ENCODE measurements around the gene ADD1.
"Not testable (repeated sequence)": the region's sequence is repeated elsewhere in the genome, so short reads cannot be mapped to it uniquely, and the experiment has no call there.

The ADD1 gene

GRCh38 chr4:2934077-2934812 lies 90.6 kb downstream of the ADD1 start:
- DNase-seq (ENCODE audit: low read depth), result no peak

GRCh38 chr4:2934813-2935761 lies 91.4 kb downstream of the ADD1 start:
- peak; percentile 94 for DNase-seq (ENCODE audit: low read depth)

- DNase-seq (ENCODE audit: low read depth), result no peak
Measured at GRCh38 chr4:2935762-2936743, 92.4 kb downstream of the ADD1 start.

GRCh38 chr4:2936773-2937145 lies 93.1 kb downstream of the ADD1 start:
- DNase-seq (ENCODE audit: low read depth), result no peak

GRCh38 chr4:2937146-2937857 lies 93.7 kb downstream of the ADD1 start:
- no peak for DNase-seq (ENCODE audit: low read depth)

GRCh38 chr4:2937986-2938385 lies 94.3 kb downstream of the ADD1 start:
- DNase-seq (ENCODE audit: low read depth), result no peak

GRCh38 chr4:2938411-2938810 lies 94.8 kb downstream of the ADD1 start:
- not testable (repeated sequence) for DNase-seq (ENCODE audit: low read depth)

- no peak for DNase-seq (ENCODE audit: low read depth)
Measured at GRCh38 chr4:2938906-2939305, 95.3 kb downstream of the ADD1 start.

GRCh38 chr4:2939383-2940243 lies 96.0 kb downstream of the ADD1 start:
- DNase-seq (ENCODE audit: low read depth), result no peak

GRCh38 chr4:2940267-2941137 lies 96.9 kb downstream of the ADD1 start:
- DNase-seq (ENCODE audit: low read depth), result no peak

GRCh38 chr4:2941138-2942036 lies 97.7 kb downstream of the ADD1 start:
- DNase-seq (ENCODE audit: low read depth), result no peak

GRCh38 chr4:2942037-2942531 lies 98.4 kb downstream of the ADD1 start:
- no peak for DNase-seq (ENCODE audit: low read depth)

GRCh38 chr4:2942532-2943363 lies 99.1 kb downstream of the ADD1 start:
- DNase-seq (ENCODE audit: low read depth), result no peak

- DNase-seq (ENCODE audit: low read depth), result no peak
Measured at GRCh38 chr4:2943364-2944090, 99.9 kb downstream of the ADD1 start.

GRCh38 chr4:2944091-2944482 lies 100.4 kb downstream of the ADD1 start:
- DNase-seq (ENCODE audit: low read depth), result no peak
